ENCODE results near the gene HOXC4.
"Not testable (repeated sequence)": the region's sequence is repeated elsewhere in the genome, so short reads cannot be mapped to it uniquely, and the experiment has no call there.

Gene HOXC4

DNA sequence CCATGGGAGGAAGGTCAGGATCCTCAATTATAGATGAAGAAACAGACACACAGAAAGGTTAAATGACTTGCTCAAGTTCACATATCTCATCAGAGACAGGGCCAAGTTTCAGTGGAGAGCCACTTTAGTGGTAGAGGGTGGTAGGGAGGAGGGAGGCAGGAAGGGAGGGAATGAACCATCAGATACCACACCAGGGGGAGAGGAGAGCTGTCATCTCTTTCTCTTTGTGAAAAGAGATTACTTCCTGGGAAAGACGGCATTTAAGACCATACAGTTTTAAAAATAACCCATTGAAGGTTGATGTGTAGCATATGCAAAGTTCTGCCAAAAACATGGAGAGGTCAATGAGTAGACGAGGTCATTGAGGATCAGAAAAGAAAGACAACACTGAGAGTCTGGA is 39.3 kb downstream of the HOXC4 start:
- DNase-seq (ENCODE audit: low spot score) = not testable (repeated sequence)

DNA sequence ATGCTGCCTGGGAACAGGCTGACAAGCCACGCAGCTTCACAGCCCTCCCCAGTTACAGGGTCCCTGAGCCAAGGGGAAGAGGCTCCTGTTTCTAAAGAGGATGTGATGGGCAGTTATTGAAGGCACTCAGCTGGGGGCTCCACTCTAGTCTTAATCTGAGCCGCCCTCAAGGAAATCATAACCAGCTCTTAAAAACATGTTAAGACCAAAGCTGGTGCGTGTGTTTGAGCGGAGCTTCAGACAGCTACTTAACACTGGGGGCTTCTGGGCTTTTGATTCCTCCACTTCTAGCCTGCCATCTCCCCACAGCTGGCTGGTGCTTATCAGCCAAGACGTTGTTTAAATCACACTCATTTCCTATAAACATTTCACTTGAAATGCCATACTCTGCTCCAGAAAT is 42.3 kb downstream of the HOXC4 start:
- not testable (repeated sequence) for DNase-seq (ENCODE audit: low spot score)

DNA sequence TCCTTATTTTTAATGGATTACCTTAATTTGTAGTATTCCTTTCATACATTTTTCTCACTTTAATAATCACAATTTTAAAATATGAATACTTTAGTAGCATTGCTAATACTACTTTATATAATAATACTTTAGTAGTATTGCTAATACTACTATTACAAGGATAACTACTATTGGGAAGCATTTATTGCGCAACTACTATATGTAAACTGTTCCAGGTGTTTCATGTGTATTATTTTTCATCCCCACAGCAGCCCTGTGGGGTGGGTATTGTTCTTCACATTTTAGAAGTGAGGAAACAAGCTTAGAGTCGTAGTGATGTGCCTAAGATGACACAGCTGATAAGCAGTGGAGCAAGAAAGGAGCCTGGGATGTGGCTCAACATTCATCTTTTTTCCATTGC is 45.0 kb downstream of the HOXC4 start:
- DNase-seq (ENCODE audit: low spot score) = not testable (repeated sequence)

DNA sequence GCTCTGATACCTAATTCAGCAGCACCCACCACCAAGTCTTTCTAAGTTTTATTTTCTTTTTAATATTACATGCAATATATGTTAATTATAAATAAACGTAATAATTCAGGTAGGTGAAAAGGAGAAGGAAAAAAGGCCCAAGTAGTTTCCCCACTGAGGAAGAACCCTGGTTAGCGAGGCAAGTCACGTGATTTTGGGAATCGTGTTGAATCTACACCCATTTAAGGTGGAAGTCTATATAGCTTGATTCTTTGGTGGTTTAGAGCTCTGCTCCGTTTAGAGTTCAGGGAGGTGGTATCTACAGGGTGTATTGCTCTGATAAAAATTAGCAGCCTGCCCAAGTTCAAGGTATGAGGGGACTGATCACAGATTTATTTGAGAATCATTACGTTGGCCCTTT is 47.0 kb downstream of the HOXC4 start:
- not testable (repeated sequence) for DNase-seq (ENCODE audit: low spot score)

DNA sequence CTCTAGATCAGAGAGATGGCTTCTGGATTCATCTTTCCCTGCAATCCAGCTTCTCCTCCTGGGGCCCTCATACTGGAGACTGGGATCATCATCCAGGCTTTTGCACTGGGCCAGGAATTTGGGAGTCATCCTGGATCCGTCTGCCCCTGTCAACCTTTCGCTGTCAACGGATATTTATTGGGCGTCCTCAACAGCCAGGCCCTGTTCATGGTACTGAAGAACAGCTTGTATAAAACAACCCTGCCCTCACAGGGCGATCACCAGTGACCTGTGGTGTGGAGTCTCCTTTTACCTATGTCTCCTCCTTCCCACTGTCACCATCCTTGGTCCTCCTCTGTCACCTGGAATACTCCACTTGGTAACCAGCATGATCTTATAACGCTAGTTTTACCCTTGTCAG is 48.6 kb downstream of the HOXC4 start:
- DNase-seq (ENCODE audit: low spot score) = not testable (repeated sequence)

DNA sequence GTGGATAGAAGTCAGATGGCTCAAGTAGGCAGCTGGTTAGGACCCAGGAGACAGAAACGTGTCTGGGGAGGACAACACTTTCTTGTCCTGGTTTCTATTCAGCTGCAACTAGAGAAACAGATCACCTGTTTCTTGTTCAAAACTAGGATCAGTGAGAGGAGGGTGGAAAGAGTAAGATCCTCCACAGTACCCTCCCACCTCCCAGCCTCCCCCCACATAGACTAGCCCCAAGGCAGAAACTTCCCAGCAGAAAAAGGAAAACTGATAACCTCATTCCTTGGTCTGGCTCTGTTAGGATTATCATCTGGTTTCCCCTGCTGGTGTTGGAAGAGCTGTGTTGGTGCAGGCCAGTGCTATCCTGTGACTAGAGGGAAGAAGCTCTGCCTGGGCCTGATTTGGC is 50.2 kb downstream of the HOXC4 start:
- not testable (repeated sequence) for DNase-seq (ENCODE audit: low spot score)

All from CD4-positive, alpha-beta T cell treated with Interleukin-15 for 4 hours (primary cell).